GM20000 (cell line): ENCODE results near the gene POU6F2.
"Not testable (repeated sequence)": the region's sequence is repeated elsewhere in the genome, so short reads cannot be mapped to it uniquely, and the experiment has no call there.

Source experiments
- DNase-seq: peaks from one replicate; pipeline ENCODE4 v3.0.0; 2012; ENCODE audit warnings: low spot score
- CTCF ChIP-seq: IDR thresholded peaks from 2 replicates; pipeline ENCODE4 v1.5.1; 2012; ENCODE audit warnings: mild to moderate bottlenecking, control low read depth; ENCODE audit errors: extremely low read depth, missing control alignments

POU6F2 gene

DNA sequence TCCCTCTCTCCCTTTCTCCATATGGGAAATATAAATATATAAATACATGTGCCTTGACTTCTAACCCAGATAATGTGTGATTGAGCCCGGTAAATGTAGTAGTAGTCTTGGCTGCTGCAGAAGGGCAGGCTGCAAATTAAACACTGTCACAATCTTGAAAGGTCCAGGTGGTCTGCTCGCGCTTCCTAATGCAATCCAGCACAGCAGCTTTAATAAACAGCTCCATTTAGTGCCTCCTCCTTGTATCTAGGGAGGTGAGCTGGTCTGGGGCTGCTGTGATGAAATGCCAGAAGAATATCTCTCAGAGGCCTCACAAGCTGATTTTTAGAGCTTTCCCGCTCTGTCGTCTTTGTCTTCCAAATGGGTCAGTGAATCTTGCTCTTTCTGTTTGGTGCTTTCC is 782 bp downstream of the POU6F2 start:
- no peak for TF ChIP-seq CTCF
- DNase-seq, result no peak

- TF ChIP-seq CTCF, result no peak
- DNase-seq, result no peak
Observed at GRCh38 chr7:38992203-38992602, 14.5 kb downstream of the POU6F2 start.

- DNase-seq, result no peak
- TF ChIP-seq CTCF, result no peak
Observed at GRCh38 chr7:39001595-39001994, 23.9 kb downstream of the POU6F2 start.

DNA sequence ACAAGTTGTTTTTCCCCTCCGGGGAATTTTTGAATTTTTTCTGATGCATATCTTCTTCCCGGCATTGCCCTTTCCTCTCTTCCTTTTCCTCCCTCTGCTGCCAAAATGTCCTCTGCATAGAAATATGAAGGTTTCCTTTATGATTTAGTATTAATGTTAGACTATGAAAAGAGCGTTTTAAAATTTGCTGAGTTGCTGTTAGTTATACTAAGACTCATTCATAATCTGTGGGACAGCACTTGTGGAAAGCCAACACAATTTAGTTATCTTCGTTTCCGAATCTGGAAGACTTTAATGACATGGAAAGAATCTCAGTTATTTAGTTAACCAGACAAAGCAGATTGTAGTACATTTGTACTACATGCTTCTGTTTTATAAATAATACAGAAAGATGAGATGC is 25.0 kb downstream of the POU6F2 start:
- no peak for DNase-seq
- no peak for TF ChIP-seq CTCF

DNA sequence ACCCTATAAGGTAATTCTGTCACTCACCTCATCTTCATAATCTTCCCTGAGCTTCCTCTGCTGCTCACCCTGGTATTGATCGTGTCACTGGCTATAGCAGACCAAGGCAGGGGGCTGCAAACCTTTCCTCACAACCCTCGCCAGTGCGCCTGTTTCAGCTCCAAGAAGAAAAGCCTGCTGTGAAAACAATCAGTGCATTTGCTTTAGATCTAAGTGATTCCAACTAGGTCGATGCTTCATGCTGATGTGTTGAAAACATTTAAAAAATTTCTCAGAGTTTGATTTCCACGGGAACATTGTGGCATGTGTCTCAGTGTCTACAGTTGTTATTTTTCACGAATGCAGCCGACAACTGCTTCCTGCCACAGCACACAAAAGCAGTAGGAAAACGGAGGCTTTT is 27.3 kb downstream of the POU6F2 start:
- no peak for TF ChIP-seq CTCF
- no peak for DNase-seq

DNA sequence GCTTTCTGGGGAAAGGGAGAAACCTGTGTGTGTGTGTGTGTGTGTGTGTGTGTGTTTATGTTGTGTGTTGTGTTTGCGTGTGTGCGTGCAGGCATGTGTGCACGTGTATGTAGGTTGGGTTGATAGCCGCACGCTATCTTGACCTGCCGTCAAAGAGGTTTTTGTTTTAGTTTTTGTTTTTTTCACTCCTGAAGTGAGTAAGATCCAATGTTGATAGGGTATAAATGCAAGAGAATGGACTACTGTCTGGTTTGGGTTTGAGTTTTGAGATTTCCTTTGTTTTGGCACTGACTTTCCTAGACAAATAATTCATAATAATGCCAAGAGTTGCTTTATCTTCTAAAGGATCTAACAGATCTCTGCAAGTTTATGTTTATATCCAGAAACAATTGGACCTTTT is 27.8 kb downstream of the POU6F2 start:
- no peak for TF ChIP-seq CTCF
- DNase-seq, result no peak

DNA sequence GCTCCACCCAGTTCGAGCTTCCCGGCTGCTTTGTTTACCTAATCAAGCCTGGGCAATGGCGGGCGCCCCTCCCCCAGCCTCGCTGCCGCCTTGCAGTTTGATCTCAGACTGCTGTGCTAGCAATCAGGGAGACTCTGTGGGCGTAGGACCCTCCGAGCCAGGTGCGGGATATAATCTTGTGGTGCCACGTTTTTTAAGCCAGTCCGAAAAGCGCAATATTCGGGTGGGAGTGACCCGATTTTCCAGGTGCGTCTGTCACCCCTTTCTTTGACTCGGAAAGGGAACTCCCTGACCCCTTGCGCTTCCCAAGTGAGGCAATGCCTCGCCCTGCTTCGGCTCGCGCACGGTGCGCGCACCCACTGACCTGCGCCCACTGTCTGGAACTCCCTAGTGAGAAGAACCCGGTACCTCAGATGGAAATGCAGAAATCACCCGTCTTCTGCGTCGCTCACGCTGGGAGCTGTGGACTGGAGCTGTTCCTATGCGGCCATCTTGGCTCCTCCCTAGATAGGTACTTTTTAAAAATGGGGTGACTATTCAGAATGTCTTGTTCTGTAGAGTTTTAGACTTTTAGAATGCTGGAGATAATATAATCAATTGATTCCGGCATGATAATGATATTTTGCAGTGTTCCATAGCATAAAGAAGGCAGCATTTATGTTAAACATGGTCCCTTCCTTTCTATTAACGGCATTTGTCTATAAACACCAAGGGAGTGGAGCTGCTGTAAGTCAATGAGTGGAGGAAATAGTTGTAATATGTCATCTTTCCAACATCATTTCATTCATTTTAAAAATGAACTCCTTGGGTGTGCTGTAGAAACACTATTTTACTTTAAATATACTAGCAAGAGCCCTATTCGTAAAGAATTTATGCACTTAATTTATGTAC is 35.6 kb downstream of the POU6F2 start:
- DNase-seq, result not testable (repeated sequence)

DNA sequence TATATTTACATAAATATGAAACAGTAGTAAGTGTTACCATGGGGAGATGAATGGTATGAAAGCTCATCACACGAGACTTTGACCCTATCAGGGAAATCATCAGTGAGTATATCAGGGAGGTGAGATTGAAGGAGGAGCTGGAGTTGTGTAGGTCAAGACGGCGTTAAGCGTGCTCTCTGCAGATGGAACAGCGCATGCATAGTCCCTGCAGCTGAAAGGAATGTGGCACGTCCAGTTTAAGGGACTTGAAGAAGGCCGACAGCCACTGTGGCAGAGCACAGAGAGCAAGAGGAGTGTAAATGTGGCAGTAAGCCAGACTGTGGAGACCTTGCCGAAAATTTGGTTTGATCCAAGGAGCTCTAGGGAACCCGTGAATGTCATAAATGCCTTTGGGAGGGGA is 38.9 kb downstream of the POU6F2 start:
- TF ChIP-seq CTCF, result no peak
- DNase-seq, result no peak
